HG03039 (cell line): Measurements from ENCODE around the gene CRIP2.

Source experiments
- ATAC-seq: cut with Tn5 transposase; IDR thresholded peaks from one replicate; pipeline ENCODE4 v1.9.1; 2021; ENCODE audit warnings: mild to moderate bottlenecking, moderate library complexity; ENCODE audit not compliant: unreplicated experiment

CRIP2 gene

GRCh38 chr14:105526776-105527380, 52.3 kb downstream of the CRIP2 start:
- ATAC-seq = no peak

DNA sequence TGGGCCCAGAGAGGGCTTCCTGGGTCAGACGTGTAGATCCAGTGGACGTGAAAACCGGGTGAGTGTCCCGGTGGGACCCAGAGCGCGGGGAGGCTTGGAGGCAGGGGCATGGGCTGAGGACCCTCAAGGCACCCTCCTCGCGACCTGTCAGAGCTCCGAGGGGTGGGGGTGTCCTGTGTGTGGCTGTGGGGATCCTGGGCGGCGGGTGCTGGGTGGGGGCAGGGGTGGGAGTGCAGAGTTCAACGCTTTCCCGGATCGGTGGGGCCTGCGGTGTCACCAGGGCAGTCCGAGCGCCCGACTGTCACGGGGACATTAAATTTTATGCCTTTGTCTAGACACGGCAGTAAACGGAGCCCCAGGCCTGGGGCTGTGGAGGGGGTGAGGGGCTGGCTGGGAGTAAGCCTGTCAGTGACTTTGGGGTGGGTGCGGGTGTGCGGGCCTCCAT, 52.8 kb downstream of the CRIP2 start:
- no peak for ATAC-seq

- no peak for ATAC-seq
These were observed 53.4 kb downstream of the CRIP2 start for GRCh38 chr14:105527826-105528585.

DNA sequence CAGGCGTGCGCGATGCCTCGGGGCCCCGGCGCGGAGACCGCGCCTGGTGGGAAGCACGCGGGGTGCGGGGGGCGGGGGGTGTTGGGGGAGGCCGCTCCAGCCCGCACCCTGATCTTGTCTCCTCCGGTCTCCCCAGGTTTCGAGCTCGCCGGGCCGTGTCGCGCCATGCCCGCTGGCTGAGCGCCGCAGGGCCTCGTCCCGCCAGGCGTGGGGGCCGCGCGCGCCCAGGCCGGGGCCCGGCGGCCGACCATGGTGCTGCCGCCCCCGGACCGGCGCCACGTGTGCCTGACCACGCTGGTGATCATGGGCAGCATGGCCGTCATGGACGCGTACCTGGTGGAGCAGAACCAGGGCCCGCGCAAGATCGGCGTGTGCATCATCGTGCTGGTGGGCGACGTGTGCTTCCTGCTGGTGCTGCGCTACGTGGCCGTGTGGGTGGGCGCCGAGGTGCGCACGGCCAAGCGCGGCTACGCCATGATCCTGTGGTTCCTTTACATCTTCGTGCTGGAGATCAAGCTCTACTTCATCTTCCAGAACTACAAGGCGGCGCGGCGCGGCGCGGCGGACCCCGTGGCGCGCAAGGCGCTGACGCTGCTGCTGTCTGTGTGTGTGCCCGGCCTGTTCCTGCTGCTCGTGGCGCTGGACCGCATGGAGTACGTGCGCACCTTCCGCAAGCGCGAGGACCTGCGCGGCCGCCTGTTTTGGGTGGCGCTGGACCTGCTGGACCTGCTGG, 54.1 kb downstream of the CRIP2 start:
- ATAC-seq = no peak

DNA sequence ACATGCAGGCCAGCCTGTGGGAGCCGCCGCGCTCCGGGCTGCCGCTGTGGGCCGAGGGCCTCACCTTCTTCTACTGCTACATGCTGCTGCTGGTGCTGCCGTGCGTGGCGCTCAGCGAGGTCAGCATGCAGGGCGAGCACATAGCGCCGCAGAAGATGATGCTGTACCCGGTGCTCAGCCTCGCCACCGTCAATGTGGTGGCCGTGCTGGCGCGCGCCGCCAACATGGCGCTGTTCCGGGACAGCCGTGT, 54.6 kb downstream of the CRIP2 start:
- no peak for ATAC-seq
